Heart left ventricle (tissue), 16 donors: ENCODE data around the gene MYB. TPM values are rescaled to one million over a fixed set of nuclear protein-coding genes. Genes with fewer than 3 reads are reported as not detected.
"Not testable (repeated sequence)": the region's sequence is repeated elsewhere in the genome, so short reads cannot be mapped to it uniquely, and the experiment has no call there.

ENCODE experiments used
- ATAC-seq, 4 donors: fragments of 200-7000 bp; cut with Tn5 transposase; one replicate each; pipeline ENCODE4 v1.9.1; 2020 to 2022; ENCODE audit warnings: moderate library complexity in 4 of 4, mild to moderate bottlenecking in 3 of 4, moderate number of reproducible peaks in 1 of 4
- DNase-seq, 5 donors: peaks; one replicate each; pipeline ENCODE4 v3.0.0-alpha.2; 2020
- H3K27ac ChIP-seq, 12 donors: fragments of 200-600 bp; sonication (generic) in 4 of 12; one replicate each; pipeline versions ENCODE4 v1.5.0 to v1.8.0; 2016 to 2022; ENCODE audit warnings: mild to moderate bottlenecking in 2 of 12
- H3K27me3 ChIP-seq, 9 donors: fragments of 200-600 bp; sonication (generic) in 2 of 9; one replicate each; pipeline versions ENCODE4 v1.5.1 to v1.8.0; 2016 to 2022; ENCODE audit warnings: mild to moderate bottlenecking in 3 of 9
- H3K36me3 ChIP-seq, 9 donors: fragments of 200-600 bp; sonication (generic) in 2 of 9; one replicate each; pipeline versions ENCODE4 v1.5.0 to v1.8.0; 2018 to 2022; ENCODE audit warnings: mild to moderate bottlenecking in 2 of 9
- H3K4me1 ChIP-seq, 12 donors: fragments of 200-600 bp; sonication (generic) in 4 of 12; one replicate each; pipeline versions ENCODE4 v1.5.0 to v1.8.0; 2016 to 2022; ENCODE audit warnings: mild to moderate bottlenecking in 3 of 12
- H3K4me3 ChIP-seq, 12 donors: fragments of 200-600 bp; sonication (generic) in 4 of 12; one replicate each; pipeline versions ENCODE4 v1.5.0 to v1.8.0; 2017 to 2022; ENCODE audit warnings: mild to moderate bottlenecking in 9 of 12, moderate library complexity in 4 of 12
- H3K9me3 ChIP-seq, 12 donors: fragments of 200-600 bp; sonication (generic) in 4 of 12; one replicate each; pipeline versions ENCODE4 v1.5.0 to v1.8.0; 2016 to 2022; ENCODE audit warnings: mild to moderate bottlenecking in 1 of 12
- POLR2A ChIP-seq, 2 donors: fragments of 450-650 bp; IDR thresholded peaks; one replicate each; pipeline ENCODE4 v1.6.1; 2017; ENCODE audit warnings: antibody characterized with exemption in 2 of 2, mild to moderate bottlenecking in 2 of 2, moderate library complexity in 2 of 2
- WGBS, 4 donors: extraction: QIAGEN DNeasy Blood & Tissue Kit in 2 of 4; methylation state at CpG; one replicate each; pipeline versions ENCODE4 v1.1.5 to v1.1.7; 2013 to 2018; 5-methylcytosine and 5-hydroxymethylcytosine counted together
- intact Hi-C, 10 donors: fragments of 100-400 bp; cut with DNase I; formaldehyde crosslinking; loops; one replicate each; pipeline versions ENCODE4 v1.11.1 to v1.14.2; 2022
- polyA plus RNA-seq, 2 donors: library from polyadenylated mRNA; stranded (reverse); fragments of 200-250 nt; gene quantifications; one replicate each; pipeline ENCODE4 v1.2.3, GENCODE V29; 2013
- total RNA-seq, 9 donors: library from RNA; depleted of rRNA in 2 of 9; stranded (reverse); fragments of >200 nt in 2 of 9; fragmentation: NEBNext Ultra II Directional in 3 of 9; extraction: Animal tissue kit (Norgen Biotek cat#: 25700) in 3 of 9; gene quantifications; one replicate each; pipeline versions ENCODE4 v1.1.0 to v1.2.4, GENCODE V29; 2016 to 2023
- TF ChIP-seq, protein P1 (sequence below), 12 donors: fragments of 200-600 bp; sonication (generic) in 4 of 12; IDR thresholded peaks; one replicate each; pipeline versions ENCODE4 v1.5.0 to v1.8.0; 2018 to 2022; ENCODE audit warnings: antibody characterized with exemption in 12 of 12, mild to moderate bottlenecking in 5 of 12
- donor health status: ischemic (EF 13 %, LVEDD 7.1; RV severe dilation, severe dysfunction).
- donor health status: healthy with polysubstance abuse.
- donor health status: DM: no; HTN: yes; CAD: no.
- donor health status: DM: no; HTN: no; CAD: no.
- donor health status: ischemic (EF 25% LVEDD 6.9; RV normal size, moderate dysfunction).
- donor health status: ischemic (EF 25% LVEDD 5.7; RV mildly dilated, moderate dysfunction).
- donor health status: healthy.
- donor health status: DM: yes; HTN: yes; CAD: no.
- donor health status: ischemic (EF 35%, LVEDD 5.7; RV mildly dilated, moderate dysfunction).
- donor health status: nonischemic (EF 11% LVEDD 7.7; RV severe dilation, severe dysfunction).
- donor health status: DM: yes; HTN: yes; CAD: no.
- donor health status: PGD.
- donor health status: ischemic (EF 29% LVEDD 5.4; RV normal size, mild dysfunction).
- donor health status: nonischemic (EF 23%, LVEDD 6.1; RV moderate dilation, normal function).

Gene MYB
- total and polyA plus RNA-seq, 11 donors: 0.12 to 0.53 (median 0.20) TPM; not detected in 8

DNA sequence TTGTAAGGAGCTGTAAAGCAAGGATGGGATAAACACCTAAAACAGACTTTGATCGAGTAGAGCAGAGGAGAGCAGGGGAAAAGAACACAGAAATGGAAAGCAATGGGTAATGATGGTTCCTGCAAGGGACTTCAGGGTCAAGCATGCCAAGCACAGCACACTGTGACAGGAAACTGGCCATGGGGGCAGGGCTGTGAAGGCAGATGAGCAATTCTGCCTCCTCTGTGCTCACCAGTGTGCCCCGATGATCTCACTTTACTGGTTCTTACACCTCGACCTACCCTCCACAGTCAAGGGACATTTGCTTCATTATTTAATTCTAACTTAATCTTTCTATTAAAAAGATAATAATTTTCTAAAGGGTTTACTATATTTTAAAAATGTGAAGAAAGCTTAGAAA, 21.6 kb upstream of the MYB start:
- Histone ChIP-seq H3K27me3 (peaks cover 0 to 19% (median 6%) of the 10 kb centered on the region in 9 donors), H3K9me3 (no peaks in the 10 kb centered on the region), H3K4me1 (no peaks in the 10 kb centered on the region), H3K36me3 (no peaks in the 10 kb centered on the region), H3K4me3 (no peak overlapping the region), H3K27ac (no peak overlapping the region)
- TF ChIP-seq, protein P1, sequence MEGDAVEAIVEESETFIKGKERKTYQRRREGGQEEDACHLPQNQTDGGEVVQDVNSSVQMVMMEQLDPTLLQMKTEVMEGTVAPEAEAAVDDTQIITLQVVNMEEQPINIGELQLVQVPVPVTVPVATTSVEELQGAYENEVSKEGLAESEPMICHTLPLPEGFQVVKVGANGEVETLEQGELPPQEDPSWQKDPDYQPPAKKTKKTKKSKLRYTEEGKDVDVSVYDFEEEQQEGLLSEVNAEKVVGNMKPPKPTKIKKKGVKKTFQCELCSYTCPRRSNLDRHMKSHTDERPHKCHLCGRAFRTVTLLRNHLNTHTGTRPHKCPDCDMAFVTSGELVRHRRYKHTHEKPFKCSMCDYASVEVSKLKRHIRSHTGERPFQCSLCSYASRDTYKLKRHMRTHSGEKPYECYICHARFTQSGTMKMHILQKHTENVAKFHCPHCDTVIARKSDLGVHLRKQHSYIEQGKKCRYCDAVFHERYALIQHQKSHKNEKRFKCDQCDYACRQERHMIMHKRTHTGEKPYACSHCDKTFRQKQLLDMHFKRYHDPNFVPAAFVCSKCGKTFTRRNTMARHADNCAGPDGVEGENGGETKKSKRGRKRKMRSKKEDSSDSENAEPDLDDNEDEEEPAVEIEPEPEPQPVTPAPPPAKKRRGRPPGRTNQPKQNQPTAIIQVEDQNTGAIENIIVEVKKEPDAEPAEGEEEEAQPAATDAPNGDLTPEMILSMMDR (IDR thresholded peaks at IDR 0.05): no peak
- no peak for TF ChIP-seq POLR2A (IDR thresholded peaks at IDR 0.05)
- WGBS, 4 donors: 60 to 75% (median 64%) methylated on average over 3 of the region's 3 CpGs
- ATAC-seq (no peak), DNase-seq (no peak)
- intact Hi-C loops: no loop called here

DNA sequence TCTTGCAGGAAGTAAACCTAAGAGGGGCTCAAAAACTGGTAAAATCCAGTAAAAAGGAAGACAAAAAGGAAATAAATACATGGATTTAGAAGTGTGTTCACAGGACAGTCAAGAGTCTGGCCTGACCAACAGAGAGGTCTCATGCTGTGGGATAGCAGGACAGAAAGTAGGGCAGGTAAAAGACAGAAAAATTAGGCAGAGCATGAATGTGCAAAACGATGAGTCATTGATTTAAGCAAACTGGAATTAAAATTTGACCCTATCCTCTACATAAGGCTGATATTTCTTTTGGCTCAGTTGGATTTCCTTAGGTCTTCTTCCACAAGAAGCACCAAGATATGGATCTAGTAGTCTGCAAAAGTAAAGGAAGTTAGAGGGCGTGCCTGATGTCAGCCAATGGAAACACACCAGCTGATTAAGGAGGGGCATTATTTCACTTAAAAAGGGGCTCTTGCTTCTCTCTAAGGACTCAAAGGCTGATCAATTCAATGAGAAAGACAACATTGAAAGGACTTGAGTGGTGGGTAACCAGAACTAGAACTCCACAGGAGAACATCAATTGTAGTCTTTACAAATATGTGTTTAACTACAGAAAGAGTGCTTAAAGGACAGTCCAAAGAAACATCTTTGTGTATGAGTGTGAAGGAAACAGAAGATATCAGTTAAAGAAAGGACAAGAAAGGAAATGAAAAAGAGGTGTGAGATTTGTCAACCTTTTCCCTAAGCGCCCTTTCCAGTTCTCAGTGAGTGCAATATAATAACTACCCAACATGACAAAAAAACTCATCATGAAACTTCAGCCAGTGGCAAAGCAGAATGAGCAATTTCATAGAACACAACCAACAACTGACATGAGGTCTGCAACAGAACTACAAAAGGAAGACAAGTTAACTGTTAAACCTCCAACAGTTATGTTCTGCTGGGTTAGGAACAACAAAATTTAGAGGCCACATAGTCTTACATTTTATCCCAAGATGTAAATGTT, 19.4 kb upstream of the MYB start:
- no peak overlapping the region for H3K4me3 ChIP-seq
- no peak overlapping the region for H3K27ac ChIP-seq
- H3K9me3 ChIP-seq: no peaks in the 10 kb centered on the region
- H3K4me1 ChIP-seq: no peaks in the 10 kb centered on the region
- H3K36me3 ChIP-seq: no peaks in the 10 kb centered on the region
- DNase-seq: no peak
- 74 to 86% (median 77%) methylated on average over 3 of the region's 3 CpGs for WGBS, 4 donors
- intact Hi-C loops: no loop called here
- H3K27me3 ChIP-seq: peaks cover 0 to 18% (median 6%) of the 10 kb centered on the region in 9 donors
- ATAC-seq: no peak
- TF ChIP-seq, protein P1 (IDR thresholded peaks at IDR 0.05): no peak
- TF ChIP-seq POLR2A (IDR thresholded peaks at IDR 0.05): no peak

DNA sequence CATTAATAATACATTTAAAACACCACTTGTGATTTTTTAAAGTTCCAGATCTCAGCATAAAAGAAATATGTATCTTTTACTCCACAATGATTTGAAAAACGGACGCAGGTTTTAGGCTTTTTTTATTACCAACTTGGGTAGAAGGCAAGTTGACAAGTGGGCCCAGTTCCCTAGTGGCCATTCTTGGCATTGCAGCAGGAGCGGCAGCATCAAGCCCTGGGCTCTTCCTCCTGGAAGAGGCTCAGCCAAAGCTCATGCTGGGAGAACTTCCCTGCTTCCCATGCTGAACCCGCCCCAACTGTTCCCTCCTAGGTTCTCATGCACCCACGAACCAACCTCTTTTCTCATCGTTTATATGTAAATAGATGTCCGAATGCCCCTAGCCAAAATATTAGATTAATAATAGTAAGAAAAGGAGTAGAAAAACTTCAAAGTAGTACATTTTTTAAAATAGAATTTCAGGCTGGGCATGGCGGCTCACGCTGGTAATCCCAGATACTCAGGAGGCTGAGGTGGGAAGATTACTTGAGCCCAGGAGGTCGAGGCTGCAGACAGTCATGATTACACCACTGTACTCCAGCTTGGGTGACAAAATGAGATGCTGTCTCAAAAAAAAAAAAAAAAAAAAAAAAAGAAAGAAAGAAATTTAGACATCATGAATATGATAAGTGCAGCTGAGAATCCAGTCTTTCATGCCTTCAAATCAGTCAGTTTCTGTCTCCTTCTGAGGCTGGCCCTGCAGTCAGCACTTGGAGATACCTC, 18.2 kb upstream of the MYB start:
- TF ChIP-seq, protein P1 (IDR thresholded peaks at IDR 0.05): peak; percentile 20 to 70 (median 49)
- no peak for TF ChIP-seq POLR2A (IDR thresholded peaks at IDR 0.05)
- H3K27me3 ChIP-seq: peaks cover 0 to 18% (median 6%) of the 10 kb centered on the region in 9 donors
- no peaks in the 10 kb centered on the region for H3K4me1 ChIP-seq
- H3K27ac ChIP-seq: no peak overlapping the region
- no peaks in the 10 kb centered on the region for H3K9me3 ChIP-seq
- no peak overlapping the region for H3K4me3 ChIP-seq
- H3K36me3 ChIP-seq: no peaks in the 10 kb centered on the region
- WGBS, 4 donors: 30 to 37% (median 31%) methylated on average over 10 of the region's 10 CpGs
- ATAC-seq (no peak), DNase-seq (peak in 1 of 5 donors; percentile 50)
- intact Hi-C loops: no loop called here

DNA sequence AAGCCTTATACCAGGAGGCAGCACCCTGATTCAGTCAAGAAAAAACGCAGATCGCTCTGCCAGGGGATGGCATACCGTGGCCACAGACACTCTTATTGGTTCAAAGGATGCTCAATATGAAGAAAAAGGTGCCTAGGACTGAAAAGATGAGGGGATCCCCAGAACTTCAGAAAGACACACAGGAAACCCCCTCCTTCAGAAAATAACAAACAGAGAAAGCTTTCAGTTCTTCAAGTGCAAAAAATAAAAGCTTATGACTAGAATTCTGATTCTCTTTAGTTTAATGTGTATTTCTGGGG, 17.7 kb upstream of the MYB start:
- intact Hi-C loops: no loop called here

DNA sequence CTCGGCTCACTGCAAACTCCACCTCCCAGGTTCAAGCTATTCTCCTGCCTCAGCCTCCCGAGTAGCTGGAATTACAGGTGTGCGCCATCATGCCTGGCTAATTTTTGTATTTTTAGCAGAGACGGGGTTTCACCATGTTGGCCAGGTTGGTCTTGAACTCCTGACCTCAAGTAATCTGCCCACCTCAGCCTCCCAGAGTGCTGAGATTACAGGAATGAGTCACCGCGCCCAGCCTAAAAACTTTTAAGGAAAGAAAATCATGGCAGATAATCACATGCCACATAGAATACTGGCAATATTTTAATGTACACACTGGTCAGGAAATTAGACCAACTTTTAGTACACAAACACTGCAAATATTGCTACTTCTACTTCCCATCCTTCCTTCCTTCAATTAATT, 16.7 kb upstream of the MYB start:
- not testable (repeated sequence) for ATAC-seq
- H3K27me3 ChIP-seq: peaks cover 0 to 18% (median 6%) of the 10 kb centered on the region in 9 donors

More for the DNA sequence above, 17.7 kb upstream of the MYB start:
- H3K4me1 ChIP-seq: no peaks in the 10 kb centered on the region
- TF ChIP-seq POLR2A (IDR thresholded peaks at IDR 0.05): no peak
- TF ChIP-seq, protein P1 (IDR thresholded peaks at IDR 0.05): no peak
- no peaks in the 10 kb centered on the region for H3K36me3 ChIP-seq
- DNase-seq (no peak), ATAC-seq (no peak)
- 78 to 85% (median 82%) methylated on average over 3 of the region's 3 CpGs for WGBS, 4 donors
- H3K4me3 ChIP-seq: no peak overlapping the region
- H3K9me3 ChIP-seq: no peaks in the 10 kb centered on the region
- peaks cover 0 to 18% (median 6%) of the 10 kb centered on the region in 9 donors for H3K27me3 ChIP-seq
- no peak overlapping the region for H3K27ac ChIP-seq

More for the DNA sequence above, 16.7 kb upstream of the MYB start:
- 87 to 92% (median 91%) methylated on average over 6 of the region's 6 CpGs for WGBS, 4 donors
- intact Hi-C loops, H3K4me1 ChIP-seq, H3K27ac ChIP-seq, DNase-seq, H3K36me3 ChIP-seq, H3K4me3 ChIP-seq, H3K9me3 ChIP-seq: not testable (repeated sequence)
